OCI-LY7 (cell line): ENCODE data around the gene DOCK1. TPM values are rescaled to one million over a fixed set of nuclear protein-coding genes. Genes with fewer than 3 reads are reported as not detected.

Source experiments
- BruUV-seq: library from RNA; stranded (reverse); fragments of 400-500 nt; replicated peaks from 2 replicates; lab custom pipeline; 2021; lab: Mats Ljungman, UMichigan
- CTCF ChIA-PET: fragments of 300-600 bp; sonication (Branson Sonifier 250); formaldehyde crosslinking; loops from one replicate; lab custom pipeline; 2022; ENCODE audit warnings: antibody characterized with exemption; ENCODE audit not compliant: unreplicated experiment; lab: Charles Lee
- POLR2A ChIA-PET: fragments of 300-600 bp; sonication (Branson Sonifier 250); formaldehyde crosslinking; loops from one replicate; lab custom pipeline; 2022; ENCODE audit warnings: antibody characterized with exemption; lab: Charles Lee
- DNase-seq: peaks from one replicate; pipeline ENCODE4 v3.0.0-alpha.2; 2015; ENCODE audit warnings: low spot score
- H2AFZ ChIP-seq: fragments of 200-600 bp; sonication (generic), shearing (Covaris generic); 2 replicates; pipeline ENCODE4 v1.6.1; 2014; ENCODE audit warnings: mild to moderate bottlenecking, antibody characterized with exemption, low read length, moderate library complexity
- H3K27ac ChIP-seq: fragments of 200-600 bp; sonication (generic); 2 replicates; pipeline ENCODE4 v1.5.1; 2014; ENCODE audit warnings: mixed run types, low read depth, mild to moderate bottlenecking, moderate library complexity, low read length, inconsistent platforms; ENCODE audit not compliant: poor library complexity, severe bottlenecking
- H3K36me3 ChIP-seq: fragments of 200-600 bp; sonication (generic); 2 replicates; pipeline ENCODE4 v1.6.1; 2014; ENCODE audit warnings: mild to moderate bottlenecking, antibody characterized with exemption, low read length, moderate library complexity, mixed read lengths; ENCODE audit not compliant: insufficient read depth
- H3K4me1 ChIP-seq: fragments of 200-600 bp; sonication (generic); 2 replicates; pipeline ENCODE4 v1.5.1; 2014; ENCODE audit warnings: mild to moderate bottlenecking, low read length; ENCODE audit not compliant: insufficient read depth, poor library complexity, severe bottlenecking
- H3K4me2 ChIP-seq: fragments of 200-600 bp; sonication (generic); 2 replicates; pipeline ENCODE4 v1.6.1; 2014; ENCODE audit warnings: mild to moderate bottlenecking, low read length
- H3K4me3 ChIP-seq: fragments of 200-600 bp; sonication (generic); 2 replicates; pipeline ENCODE4 v1.5.1; 2014; ENCODE audit warnings: mild to moderate bottlenecking, low read depth, low read length; ENCODE audit not compliant: poor library complexity, severe bottlenecking
- H3K79me2 ChIP-seq: fragments of 200-600 bp; sonication (generic); 2 replicates; pipeline ENCODE4 v1.6.1; 2016; ENCODE audit warnings: low read depth, mild to moderate bottlenecking, low read length, moderate library complexity, mixed read lengths; ENCODE audit not compliant: insufficient read depth
- H3K9me2 ChIP-seq: fragments of 200-600 bp; sonication (generic); 2 replicates; pipeline ENCODE4 v1.6.1; 2016; ENCODE audit warnings: mild to moderate bottlenecking, low read length, mixed read lengths; ENCODE audit not compliant: insufficient read depth
- H3K9me3 ChIP-seq: fragments of 200-600 bp; sonication (generic); 2 replicates; pipeline ENCODE4 v1.6.1; 2014; ENCODE audit warnings: mild to moderate bottlenecking, mixed run types, low read length, mixed read lengths
- H4K20me1 ChIP-seq: fragments of 200-600 bp; sonication (generic); 2 replicates; pipeline ENCODE4 v1.6.1; 2014; ENCODE audit warnings: mild to moderate bottlenecking, antibody characterized with exemption, low read length, moderate library complexity, mixed read lengths; ENCODE audit not compliant: insufficient read depth
- EZH2phosphoT487 ChIP-seq: fragments of 200-600 bp; sonication (generic); IDR thresholded peaks from 2 replicates; pipeline ENCODE4 v1.6.1; 2018; ENCODE audit warnings: low read depth, borderline replicate concordance, mild to moderate bottlenecking, mixed run types, antibody characterized with exemption, low read length, moderate library complexity, mixed read lengths
- intact Hi-C: fragments of 100-400 bp; cut with micrococcal nuclease; formaldehyde crosslinking; loops from one replicate; pipeline ENCODE4 v1.10.0; 2022; ENCODE audit not compliant: unreplicated experiment
- total RNA-seq, 2 experiments: library from RNA; depleted of rRNA in 1 of 2; stranded (reverse); fragments of >200 nt in 1 of 2; shearing (Covaris generic) in 1 of 2; gene quantifications; 2 replicates each; pipeline ENCODE4 v1.2.3, GENCODE V29; 2014 to 2022
- TF ChIP-seq, protein P1 (sequence below): fragments of 200-600 bp; sonication (generic); conservative IDR thresholded peaks from 2 replicates; pipeline ENCODE4 v1.5.1; 2014; ENCODE audit warnings: mild to moderate bottlenecking, antibody characterized with exemption, low read length, moderate library complexity, mixed read lengths

DOCK1 gene
- total RNA-seq, 2 experiments from 2014 or later: not detected

- CTCF ChIA-PET: no interaction called here
- no TSS peak for BruUV-seq
- Histone ChIP-seq H3K9me3 (no peaks in the 10 kb centered on the region), H2AFZ (no peak overlapping the region), H3K9me2 (no peaks in the 10 kb centered on the region), H3K4me2 (no peak overlapping the region), H3K36me3 (no peaks in the 10 kb centered on the region), H3K4me1 (no peaks in the 10 kb centered on the region), H3K27ac (no peak overlapping the region), H4K20me1 (no peaks in the 10 kb centered on the region), H3K4me3 (no peak overlapping the region), H3K79me2 (no peaks in the 10 kb centered on the region)
- POLR2A ChIA-PET: no interaction called here
- intact Hi-C loops: no loop called here
- DNase-seq: no peak
- TF ChIP-seq, protein P1, sequence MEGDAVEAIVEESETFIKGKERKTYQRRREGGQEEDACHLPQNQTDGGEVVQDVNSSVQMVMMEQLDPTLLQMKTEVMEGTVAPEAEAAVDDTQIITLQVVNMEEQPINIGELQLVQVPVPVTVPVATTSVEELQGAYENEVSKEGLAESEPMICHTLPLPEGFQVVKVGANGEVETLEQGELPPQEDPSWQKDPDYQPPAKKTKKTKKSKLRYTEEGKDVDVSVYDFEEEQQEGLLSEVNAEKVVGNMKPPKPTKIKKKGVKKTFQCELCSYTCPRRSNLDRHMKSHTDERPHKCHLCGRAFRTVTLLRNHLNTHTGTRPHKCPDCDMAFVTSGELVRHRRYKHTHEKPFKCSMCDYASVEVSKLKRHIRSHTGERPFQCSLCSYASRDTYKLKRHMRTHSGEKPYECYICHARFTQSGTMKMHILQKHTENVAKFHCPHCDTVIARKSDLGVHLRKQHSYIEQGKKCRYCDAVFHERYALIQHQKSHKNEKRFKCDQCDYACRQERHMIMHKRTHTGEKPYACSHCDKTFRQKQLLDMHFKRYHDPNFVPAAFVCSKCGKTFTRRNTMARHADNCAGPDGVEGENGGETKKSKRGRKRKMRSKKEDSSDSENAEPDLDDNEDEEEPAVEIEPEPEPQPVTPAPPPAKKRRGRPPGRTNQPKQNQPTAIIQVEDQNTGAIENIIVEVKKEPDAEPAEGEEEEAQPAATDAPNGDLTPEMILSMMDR: no peak
- TF ChIP-seq EZH2phosphoT487: no peak
Measured at GRCh38 chr10:126872768-126873167, 32.5 kb upstream of the DOCK1 start.

GRCh38 chr10:126876456-126876855 is 28.8 kb upstream of the DOCK1 start:
- CTCF ChIA-PET: no interaction called here
- H4K20me1 ChIP-seq: no peaks in the 10 kb centered on the region
- TF ChIP-seq, protein P1: no peak
- TF ChIP-seq EZH2phosphoT487: no peak

GRCh38 chr10:126877390-126877789 is 27.8 kb upstream of the DOCK1 start:
- no peak overlapping the region for H3K4me2 ChIP-seq
- no peaks in the 10 kb centered on the region for H3K4me1 ChIP-seq
- ChIA-PET CTCF (no interaction called here), POLR2A (no interaction called here)
- DNase-seq: no peak
- no peaks in the 10 kb centered on the region for H3K79me2 ChIP-seq
- H3K27ac ChIP-seq: no peak overlapping the region
- intact Hi-C loops: no loop called here
- no peak overlapping the region for H3K4me3 ChIP-seq
- no peaks in the 10 kb centered on the region for H3K9me2 ChIP-seq
- no peaks in the 10 kb centered on the region for H3K9me3 ChIP-seq
- no peak for TF ChIP-seq EZH2phosphoT487
- TF ChIP-seq, protein P1: no peak
- no peaks in the 10 kb centered on the region for H3K36me3 ChIP-seq
- no TSS peak for BruUV-seq
- H2AFZ ChIP-seq: no peak overlapping the region
- no peaks in the 10 kb centered on the region for H4K20me1 ChIP-seq

More at GRCh38 chr10:126876456-126876855, 28.8 kb upstream of the DOCK1 start:
- intact Hi-C loops: no loop called here
- no peak overlapping the region for H2AFZ ChIP-seq
- H3K4me2 ChIP-seq: no peak overlapping the region
- H3K4me1 ChIP-seq: no peaks in the 10 kb centered on the region
- H3K27ac ChIP-seq: no peak overlapping the region
- no peak for DNase-seq
- H3K79me2 ChIP-seq: no peaks in the 10 kb centered on the region
- BruUV-seq: no TSS peak
- H3K36me3 ChIP-seq: no peaks in the 10 kb centered on the region
- H3K9me2 ChIP-seq: no peaks in the 10 kb centered on the region
- no peaks in the 10 kb centered on the region for H3K9me3 ChIP-seq
- H3K4me3 ChIP-seq: no peak overlapping the region
- POLR2A ChIA-PET: no interaction called here
